Glomerular endothelial cell (primary cell): Measurements from ENCODE around the gene SYNGR4. TPM values are rescaled to one million over a fixed set of nuclear protein-coding genes. Genes with fewer than 3 reads are reported as not detected.
"Not testable (repeated sequence)": the region's sequence is repeated elsewhere in the genome, so short reads cannot be mapped to it uniquely, and the experiment has no call there.

Experiments
- DNase-seq: peaks from one replicate; pipeline ENCODE4 v3.0.0-alpha.2; 2011; ENCODE audit warnings: low read depth, low spot score; ENCODE audit errors: extremely low read depth
- total RNA-seq: library from RNA; depleted of rRNA; stranded (reverse); fragments of >200 nt; gene quantifications from 2 replicates; pipeline ENCODE4 v1.2.3, GENCODE V29; 2015

The SYNGR4 gene
- total RNA-seq, 1 donor from 2014 or later: not detected

GRCh38 chr19:48370955-48371354 is 6.8 kb downstream of the SYNGR4 start:
- DNase-seq: no peak

GRCh38 chr19:48371367-48371766 is 7.2 kb downstream of the SYNGR4 start:
- DNase-seq: no peak

DNA sequence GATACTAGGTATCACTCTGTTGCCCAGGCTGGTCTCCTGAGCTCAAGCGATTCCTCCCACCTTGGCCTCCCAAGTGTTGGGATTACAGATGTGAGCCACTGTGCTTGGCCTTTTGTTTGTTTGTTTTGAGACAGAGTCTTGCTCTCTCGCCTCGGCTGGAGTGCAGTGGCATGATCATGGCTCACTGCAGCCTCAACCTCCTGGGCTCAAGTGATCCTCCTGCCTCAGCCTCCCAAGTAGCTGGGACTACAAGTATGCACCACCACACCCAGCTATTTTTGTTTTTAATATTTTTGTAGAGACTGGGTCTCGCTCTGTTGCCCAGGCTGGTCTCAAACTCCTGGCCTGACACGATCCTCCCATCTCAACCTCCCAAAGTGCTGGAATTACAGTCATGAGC is 7.6 kb downstream of the SYNGR4 start:
- not testable (repeated sequence) for DNase-seq

GRCh38 chr19:48372904-48373303 is 8.7 kb downstream of the SYNGR4 start:
- DNase-seq: no peak

GRCh38 chr19:48373567-48373966 is 9.4 kb downstream of the SYNGR4 start:
- DNase-seq: no peak

- DNase-seq: no peak
These were observed 14.0 kb downstream of the SYNGR4 start for GRCh38 chr19:48378194-48378570.

DNA sequence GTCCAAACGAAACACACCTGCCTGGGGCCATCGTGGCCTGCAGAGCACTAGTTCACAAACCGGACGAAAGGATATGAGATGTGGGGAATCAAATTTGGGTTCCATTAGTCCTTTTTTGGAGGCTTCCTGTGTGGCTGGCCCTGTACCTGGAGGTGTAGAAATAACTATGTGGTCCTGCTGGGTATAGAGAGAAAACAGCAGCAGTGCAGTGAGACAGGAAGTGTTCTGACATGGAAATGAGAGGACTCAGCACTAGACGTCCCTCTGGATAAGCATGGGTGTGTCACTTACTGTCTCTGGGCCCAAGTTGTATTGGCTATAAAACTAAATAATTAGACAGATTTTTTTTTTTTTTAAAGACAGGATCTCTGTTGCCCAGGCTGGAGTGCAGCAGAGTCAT is 14.9 kb downstream of the SYNGR4 start:
- DNase-seq: no peak

GRCh38 chr19:48381178-48381950 is 17.2 kb downstream of the SYNGR4 start:
- no peak for DNase-seq

DNA sequence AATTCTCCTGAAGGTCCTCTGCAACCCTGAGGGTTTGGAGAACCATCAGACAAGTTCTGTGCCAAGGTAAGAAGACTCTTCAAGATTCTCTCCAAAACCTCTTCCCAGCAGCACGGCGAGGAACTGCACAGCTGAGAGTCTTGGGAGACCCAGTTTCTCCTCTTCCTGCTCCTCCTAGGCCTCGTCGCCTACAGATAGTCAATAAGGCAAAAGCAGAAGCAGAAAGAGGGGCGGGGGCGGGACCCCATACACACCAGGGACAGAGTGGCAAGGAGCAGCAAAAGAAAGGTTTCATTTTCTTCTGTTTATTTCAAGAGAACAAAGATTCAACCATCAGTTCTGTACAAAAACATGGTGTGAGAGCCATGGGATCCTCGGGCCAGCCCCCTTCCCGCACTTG is 18.1 kb downstream of the SYNGR4 start:
- DNase-seq: no peak

- no peak for DNase-seq
These were observed 21.4 kb downstream of the SYNGR4 start for GRCh38 chr19:48385461-48386087.

DNA sequence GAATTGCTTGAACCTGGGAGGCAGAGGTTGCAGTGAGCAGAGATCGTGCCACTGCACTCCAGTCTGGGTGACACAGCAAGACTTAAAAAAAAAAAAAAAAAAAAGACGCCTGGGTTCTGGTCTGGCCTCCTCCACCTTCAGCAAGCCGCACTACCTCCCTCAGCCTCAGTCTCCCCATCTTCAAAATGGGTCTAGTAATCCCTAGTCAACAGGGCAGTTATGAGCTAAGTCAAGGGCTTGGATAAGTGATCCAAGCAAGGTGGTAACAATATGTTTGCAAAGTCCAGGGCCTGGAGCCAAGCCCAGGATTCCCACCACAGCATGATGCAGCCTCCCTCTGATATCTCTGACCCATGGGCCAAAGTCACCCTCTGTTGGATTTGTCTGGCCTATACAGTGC is 22.8 kb downstream of the SYNGR4 start:
- DNase-seq: no peak

DNA sequence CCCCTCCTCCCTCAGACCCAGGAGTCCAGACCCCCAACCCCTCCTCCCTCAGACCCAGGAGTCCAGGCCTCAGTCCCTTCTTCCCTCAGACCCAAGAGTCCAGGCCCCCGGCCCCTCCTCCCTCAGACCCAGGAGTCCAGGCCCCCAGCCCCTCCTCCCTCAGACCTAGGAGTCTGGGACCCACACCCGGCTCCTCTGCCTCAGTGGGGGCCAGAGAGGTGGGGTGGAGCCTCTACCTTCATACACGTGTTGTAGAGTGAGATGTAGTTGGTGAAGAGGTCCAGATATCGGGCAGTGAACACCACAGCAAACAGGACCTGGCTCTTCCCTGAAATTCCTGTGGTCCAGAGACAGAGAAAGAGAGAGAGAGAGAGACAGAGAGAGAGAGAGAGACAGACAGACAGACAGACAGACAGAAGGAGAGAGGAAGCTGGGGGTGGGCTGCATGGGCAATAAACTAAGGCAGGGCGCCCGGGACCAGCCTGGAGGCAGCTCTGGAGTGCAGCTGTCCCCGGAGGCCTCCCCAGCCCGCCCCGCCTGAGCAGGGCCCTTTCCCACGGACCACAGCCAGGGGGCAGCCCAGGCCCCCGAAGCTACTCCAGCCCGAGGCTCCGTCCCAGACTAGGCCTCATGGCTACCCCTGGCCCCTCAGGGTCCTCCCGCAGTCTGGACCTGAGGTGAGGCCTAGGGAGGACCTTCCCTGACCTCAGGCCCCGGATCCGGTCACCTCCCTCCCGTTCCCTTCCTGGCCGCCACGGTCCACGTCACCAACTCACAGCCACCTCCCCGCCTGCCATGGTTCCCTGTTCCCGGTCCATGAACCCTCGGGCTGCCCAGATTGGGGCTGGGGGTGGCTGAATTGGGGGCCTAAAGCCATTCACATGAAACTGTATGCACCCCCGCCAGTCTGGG is 26.3 kb downstream of the SYNGR4 start:
- DNase-seq: no peak

GRCh38 chr19:48391100-48392005 is 27.2 kb downstream of the SYNGR4 start, which contains the start of gene KDELR1:
Gene KDELR1, minus strand, starts transcription at chr19:48391551. Its CDS starts 193 bp downstream, at chr19:48391358.
- no peak for DNase-seq

DNA sequence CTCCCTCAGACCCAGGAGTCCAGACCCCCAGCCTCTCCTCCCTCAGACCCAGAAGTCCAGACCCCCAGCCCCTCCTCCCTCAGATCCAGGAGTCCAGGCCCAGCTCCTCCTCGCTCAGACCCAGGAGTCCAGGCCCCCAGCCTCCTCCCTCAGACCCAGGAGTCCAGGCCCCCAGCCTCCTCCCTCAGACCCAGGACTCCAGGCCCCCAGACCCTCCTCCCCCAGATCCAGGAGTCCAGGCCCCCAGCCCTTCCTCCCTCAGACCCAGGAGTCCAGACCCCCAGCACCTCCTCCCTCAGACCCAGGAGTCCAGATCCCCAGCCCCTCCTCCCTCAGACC is 27.8 kb downstream of the SYNGR4 start:
- not testable (repeated sequence) for DNase-seq

- no peak for DNase-seq
These were observed 28.8 kb downstream of the SYNGR4 start for GRCh38 chr19:48392860-48393558.

DNA sequence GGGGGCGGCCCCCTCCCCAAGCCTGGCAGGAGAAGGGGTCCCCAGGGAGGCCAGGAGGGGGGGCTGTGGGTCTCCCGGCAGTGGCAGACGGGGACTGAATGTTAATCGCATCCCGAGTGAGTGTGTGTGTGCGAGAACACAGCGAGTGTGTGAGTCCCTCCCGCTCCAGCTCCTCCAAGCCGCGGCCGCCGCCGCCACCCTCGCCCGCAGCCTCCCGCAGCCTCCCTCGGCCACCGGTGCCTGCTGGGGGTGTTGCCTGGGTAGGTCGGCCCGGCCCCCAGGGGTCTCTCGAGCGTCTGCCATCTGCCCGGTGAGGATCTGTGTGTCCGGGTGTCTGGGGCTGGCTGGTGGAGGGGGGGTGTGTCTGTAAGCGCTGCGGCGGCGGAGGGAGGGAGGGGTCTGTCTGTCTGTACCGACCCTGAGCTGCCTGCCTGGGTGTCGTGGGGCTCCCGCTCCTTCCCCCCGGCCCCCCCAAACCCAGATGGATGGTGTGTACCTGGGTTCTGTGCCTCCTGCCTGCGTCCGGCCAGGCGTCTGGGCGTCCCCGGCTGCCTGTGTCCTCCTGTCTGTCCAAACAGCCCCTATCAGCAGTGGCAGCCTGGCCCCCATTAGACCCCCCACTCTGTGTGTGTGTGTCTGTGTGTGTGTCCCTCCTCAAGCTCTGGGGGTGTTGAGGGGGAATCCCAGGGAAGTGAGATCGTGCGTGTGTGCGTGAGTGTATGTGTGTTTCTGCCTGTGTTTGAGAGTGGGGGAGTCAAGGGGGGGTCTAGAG is 29.6 kb downstream of the SYNGR4 start, which contains the start of gene GRIN2D:
Gene GRIN2D, plus strand, starts transcription at position 110 of the 772 bp plus-strand sequence. CDS start 4,725 bp downstream, outside the sequence.
- DNase-seq: no peak

DNA sequence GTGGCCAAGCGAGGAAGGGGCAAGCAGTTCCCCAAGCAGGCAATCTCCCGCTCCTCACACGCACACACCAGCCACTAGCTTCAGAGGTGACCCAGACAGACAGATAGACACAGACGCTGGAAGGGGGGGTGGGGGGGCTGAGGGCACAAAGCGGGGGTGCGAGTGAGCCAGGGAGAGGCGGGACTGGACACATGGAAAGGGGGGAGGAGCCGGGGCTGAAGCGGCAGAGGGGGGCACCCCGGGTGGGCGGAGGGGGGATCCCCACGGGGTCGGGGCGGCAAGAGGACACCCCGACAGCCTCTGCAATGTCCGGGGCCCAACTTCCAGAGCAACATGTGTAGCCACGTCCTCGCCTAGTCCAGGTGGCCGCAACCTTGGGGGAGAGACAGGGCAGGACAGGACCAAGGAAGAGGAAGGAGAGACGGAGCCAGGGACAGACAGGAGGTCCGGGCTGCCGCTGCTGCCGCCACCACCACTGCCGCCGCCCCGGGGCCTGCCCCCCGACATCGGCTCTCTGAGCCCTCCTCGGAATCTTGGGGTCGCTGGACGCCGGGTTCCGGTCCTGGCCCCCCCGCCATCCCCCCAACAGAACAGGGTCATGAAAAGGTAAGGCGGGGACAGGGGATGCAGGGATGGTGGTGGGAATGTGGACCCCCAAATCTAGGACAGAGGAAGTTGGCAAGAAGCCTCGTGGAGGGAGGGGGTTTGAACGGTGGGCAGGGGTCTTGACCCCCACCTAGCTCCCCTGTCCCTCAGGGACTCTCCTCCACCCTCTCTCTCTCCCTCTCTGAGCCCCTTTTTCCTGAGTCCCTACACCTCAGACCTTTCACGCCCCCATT is 30.4 kb downstream of the SYNGR4 start:
- DNase-seq: no peak

DNA sequence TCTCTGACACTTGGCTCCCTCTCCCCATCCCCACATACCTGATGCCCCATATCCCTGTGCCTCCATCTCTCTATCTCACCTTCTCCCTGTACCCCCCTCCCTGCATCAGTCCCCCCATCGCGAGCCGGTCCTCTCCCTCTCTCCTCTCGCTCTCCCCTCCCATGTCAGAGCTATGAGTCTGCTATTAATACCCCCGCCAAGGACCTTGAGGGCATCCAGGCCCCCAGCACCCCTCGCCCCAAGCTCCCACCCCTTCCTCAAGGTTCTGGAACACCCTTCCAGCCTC is 30.9 kb downstream of the SYNGR4 start:
- DNase-seq: no peak
